RKO (cell line): ENCODE data around the gene IFITM10.

Source experiments
- DNase-seq: peaks from one replicate; pipeline ENCODE4 v3.0.0-alpha.2; 2016; ENCODE audit warnings: low spot score

Gene IFITM10

GRCh38 chr11:1737080-1737757, 13.2 kb downstream of the IFITM10 start:
- no peak for DNase-seq

DNA sequence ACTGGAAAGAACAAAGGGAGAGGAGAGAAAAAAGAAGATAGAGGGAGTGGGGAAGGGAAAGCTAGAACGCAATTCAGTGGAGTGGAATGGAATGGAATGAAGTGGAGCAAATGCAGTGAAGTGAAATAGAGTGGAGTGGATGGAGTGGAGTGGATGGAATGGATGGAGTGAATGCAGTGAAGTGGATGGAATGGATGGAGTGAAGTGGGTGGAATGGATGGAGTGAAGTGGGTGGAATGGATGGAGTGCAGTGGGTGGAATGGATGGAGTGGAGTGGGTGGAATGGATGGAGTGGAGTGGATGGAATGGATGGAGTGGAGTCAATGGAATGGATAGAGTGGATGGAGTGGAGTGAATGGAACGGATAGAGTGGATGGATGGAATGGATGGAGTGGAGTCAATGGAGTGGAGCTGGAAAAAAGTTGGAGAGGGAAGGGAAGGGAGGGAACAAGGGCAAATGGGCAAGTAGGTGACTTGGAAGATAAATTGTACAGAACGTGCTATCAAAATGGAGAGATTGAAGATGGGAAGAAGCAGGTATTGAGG, 13.9 kb downstream of the IFITM10 start:
- no peak for DNase-seq

DNA sequence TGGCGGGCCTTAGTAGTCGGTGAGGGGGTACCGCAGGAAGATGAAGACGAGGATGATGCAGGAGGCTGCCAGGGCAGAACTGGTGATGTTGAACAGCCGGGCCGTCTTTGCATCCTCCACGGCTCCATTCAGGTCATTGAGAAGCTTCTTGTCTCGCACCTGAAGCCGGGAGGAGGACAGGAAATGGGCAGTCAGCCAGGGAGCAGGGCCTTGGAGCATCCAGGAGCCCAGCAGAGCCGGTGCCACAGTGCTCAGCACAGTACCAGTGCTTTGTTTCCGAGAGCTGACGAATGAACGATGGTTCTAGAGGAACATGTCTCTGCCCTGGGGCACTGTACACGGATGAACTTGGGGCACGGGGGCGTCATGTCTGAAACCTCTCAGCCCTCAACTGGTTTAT, 15.1 kb downstream of the IFITM10 start:
- no peak for DNase-seq

GRCh38 chr11:1734641-1735081, 15.7 kb downstream of the IFITM10 start:
- DNase-seq, result no peak

GRCh38 chr11:1733716-1734640, 16.4 kb downstream of the IFITM10 start:
- DNase-seq, result no peak

DNA sequence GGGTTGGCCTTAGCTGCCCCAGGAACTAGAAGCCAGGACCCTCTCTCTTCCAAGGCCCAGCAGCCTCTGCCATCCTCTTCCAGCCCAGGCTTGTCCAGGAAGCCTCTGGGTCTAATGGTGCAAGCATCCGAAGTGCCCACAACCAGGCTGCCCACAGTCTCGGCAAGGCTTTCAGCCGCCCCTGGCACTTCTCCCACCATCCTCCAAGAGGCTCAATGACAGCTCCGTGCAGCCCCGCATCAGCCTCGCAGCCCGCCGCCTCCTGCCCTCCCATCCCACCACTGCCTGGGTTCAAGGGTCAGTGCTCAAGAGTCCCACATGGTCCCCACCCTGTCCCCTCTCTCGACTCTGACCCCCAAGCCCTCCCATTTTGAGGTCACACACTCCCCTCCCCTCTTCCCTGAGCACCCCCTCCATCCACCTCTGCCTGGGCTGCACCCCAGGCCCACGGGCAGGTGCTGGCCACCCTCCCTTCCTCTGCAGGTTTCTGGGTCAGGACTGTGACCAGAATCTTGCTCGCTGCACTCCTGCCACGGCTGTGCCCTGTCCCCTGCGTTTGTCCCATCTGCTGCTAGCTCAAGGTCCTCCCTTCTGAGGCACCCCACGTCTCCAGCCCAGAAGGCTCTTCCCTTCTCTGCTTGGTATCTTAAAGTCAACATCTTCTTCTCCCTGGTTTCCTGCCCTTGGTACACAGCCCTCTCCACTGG, 17.2 kb downstream of the IFITM10 start:
- DNase-seq, result no peak

DNA sequence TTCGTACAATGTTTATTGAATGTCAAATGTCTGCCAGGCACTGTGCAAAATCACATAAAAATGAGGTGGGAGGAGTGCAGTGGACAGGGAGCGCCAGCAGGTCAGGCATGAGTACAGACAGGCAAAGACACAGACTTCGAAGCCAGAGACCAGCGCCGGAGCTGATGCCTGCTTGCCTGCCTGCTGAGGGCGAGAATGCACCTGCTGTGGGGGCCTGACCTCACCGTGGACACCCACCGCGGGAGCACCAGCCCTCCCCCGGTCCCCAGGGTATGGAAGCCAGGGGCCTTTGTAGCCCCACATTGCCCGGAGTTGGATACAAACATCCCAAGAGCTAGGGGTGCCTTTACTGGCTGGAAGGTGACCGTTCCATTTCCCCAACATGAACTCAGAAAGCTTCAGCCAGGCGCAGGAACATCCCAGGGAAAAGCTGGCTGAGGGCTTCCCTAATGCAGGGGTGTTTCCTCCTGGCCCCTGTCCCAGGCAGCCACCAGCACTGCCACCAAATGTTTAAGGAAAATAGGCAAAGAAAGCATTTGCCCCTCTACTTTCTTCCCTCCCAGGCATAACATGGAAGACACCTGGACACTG, 17.9 kb downstream of the IFITM10 start:
- no peak for DNase-seq

DNA sequence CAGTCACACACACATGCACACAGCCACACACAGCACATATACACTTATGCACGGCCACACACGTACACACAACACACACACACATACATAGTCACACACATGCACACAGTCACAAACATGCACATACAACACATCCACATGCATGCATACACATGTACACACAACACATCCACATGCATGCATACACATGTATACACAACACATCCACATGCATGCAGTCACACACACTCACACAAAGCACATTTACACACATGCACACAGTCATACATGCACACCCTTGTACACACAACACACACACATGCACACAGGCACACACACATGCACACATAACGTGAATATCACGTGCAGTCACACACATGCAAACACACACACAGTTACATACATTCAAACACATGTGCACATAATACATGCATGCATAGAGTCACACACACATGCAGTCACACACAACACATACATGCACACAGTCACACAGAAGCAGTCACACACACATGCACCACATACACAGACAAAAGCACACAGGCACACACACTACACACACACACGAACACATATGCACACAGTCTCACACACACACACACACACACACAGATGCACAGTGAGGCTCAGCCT, 18.8 kb downstream of the IFITM10 start:
- DNase-seq, result no peak

DNA sequence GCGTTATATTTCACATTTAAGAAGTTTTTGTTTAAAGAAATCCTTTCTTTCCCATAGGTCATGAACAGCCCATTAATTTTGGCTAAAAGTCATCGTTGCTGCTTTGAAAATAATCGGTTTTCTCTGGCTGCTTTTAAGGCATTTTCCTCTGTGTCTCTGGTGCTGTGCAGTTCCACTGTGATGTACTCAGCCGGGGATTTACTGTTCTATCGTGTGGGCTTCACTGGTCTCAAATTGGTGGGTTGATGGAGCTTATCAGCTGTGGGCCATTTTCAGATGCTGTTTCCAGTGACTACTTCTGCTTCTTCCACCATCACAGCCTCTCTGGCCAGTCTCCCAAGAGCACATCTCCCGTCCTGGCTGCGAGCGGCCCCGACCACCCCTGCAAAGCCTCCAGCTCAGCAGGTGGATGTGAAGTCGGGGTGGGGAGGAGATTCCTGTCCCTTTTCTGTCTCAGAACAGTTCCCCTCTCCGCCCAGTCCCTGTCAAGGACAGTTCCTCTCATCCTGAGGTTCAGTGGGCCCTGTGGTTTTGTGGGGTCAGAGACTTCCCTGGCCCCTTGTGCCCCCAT, 20.3 kb downstream of the IFITM10 start:
- no peak for DNase-seq

DNA sequence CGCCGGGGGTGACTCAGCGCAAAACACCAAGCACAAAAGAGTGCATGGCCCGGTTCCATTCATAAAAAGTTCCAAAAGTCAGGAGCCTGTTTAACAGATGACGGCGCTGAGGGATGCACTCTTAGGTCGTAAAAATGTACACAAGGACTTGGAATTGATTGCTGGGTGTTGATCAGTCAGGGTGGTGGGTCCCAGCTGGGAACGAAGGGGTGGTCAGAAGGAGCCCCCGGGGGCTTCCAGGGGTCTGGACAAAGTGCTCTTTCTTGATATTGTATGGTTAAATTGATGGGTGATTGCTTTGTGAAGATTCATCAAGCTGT, 20.7 kb downstream of the IFITM10 start:
- no peak for DNase-seq

DNA sequence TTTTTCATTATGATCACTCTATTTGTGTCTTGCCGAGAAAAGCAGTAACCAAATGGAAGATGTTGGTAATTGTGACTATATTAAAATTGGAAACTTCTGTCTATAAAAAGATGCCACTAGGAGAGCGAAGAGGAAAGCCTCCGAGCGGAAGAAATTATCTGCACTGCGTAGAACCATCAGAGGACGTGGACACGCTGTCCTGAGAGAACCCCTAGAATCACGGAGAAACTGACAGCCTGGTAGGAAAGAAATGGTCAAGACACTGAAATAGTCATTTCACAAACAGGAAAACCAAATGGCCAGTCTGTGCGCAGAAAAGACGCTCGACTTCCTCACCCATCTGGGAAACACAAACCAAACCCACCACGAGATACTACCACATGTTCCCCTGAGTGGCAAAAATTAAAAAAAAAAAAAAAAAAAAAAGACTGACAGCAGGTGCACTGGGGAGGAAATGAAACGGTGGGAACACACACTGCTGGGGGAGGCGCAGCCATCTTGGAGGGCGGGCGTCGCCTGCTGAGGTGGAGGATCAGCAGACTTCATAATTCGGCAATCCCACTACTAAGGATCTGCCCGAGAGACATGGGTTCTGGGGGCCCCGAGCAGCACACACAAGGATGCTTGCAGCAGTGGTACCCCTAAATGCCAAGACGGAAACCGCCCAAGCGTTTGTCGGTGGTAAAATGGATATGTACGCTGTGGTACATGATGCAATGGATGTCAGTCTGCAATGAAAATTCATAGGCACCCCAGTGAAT, 21.3 kb downstream of the IFITM10 start:
- no peak for DNase-seq

- no peak for DNase-seq
Measured at GRCh38 chr11:1728301-1728700, 22.1 kb downstream of the IFITM10 start.

- no peak for DNase-seq
Measured at GRCh38 chr11:1727861-1728260, 22.5 kb downstream of the IFITM10 start.

GRCh38 chr11:1727096-1727690, 23.2 kb downstream of the IFITM10 start:
- DNase-seq, result peak; percentile 5

GRCh38 chr11:1719781-1720180, 30.6 kb downstream of the IFITM10 start:
- no peak for DNase-seq

DNA sequence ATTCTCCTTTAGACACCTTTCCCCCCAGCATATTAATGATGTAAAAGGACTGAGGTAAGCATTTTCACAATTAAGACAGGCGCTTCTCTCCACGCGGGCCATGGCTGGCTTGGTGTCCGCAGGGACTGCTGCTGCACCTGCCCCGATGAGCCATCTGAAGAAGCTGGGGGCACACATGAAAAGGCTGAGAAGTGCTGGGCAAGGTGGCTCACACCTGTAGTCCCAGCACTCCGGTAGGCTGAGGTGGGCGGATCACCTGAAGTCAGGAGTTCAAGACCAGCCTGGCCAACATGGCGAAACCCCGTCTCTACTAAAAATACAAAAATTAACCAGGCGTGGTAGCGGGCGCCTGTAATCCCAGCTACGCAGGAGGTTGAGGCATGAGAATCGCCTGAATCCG, 32.1 kb downstream of the IFITM10 start:
- DNase-seq, result no peak

GRCh38 chr11:1717745-1718144, 32.6 kb downstream of the IFITM10 start:
- DNase-seq, result no peak

DNA sequence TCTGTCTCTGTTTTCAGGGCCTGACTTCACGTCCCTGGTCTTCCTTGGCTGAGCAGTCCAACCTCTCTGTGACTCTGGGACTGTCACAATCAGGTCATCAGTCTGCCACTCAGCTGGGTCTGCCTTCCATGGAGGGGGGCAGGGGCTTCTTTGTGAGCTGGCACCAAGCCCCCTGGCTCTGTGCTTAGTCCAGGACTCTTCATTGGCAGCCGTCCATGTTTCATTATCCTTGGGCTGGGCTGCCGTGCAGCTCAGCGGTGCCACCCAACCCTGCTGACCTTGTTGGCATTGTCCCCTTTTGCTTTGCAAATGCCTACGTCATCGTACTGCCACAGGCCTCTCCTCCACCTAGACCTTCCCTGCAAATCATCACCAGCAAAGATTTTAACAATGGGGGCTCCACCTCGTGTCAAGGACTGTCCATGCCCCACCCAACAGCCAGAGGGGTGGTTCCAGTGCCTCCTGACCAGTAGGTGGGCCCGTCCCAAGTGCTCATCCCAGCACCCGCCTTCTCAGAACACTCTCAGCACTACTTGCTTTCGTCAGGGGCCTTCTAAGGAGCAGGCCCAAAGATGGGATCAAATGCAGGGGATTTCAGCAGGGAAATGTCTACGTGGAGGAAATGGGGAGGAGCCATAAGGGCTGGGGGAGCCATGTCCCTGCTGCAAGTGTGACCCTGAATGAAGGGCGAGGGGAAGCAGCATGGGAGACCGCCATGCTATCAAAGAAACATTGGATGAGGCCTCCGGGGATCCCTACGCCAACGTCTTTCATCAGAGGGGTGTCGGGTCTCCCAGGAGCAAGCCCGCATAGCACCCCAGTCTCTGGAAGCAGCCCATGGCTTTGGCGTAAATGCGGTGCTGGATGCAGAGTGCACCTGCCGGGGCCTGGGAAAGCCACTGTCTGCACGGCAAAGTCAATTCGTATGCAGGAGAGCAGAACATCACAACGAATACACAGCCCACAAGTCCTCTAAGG, 35.2 kb downstream of the IFITM10 start:
- DNase-seq, result no peak

- no peak for DNase-seq
Measured at GRCh38 chr11:1708716-1709115, 41.7 kb downstream of the IFITM10 start.
